ENCODE data around the gene PTGES3L. TPM values are rescaled to one million over a fixed set of nuclear protein-coding genes. Genes with fewer than 3 reads are reported as not detected.

The PTGES3L gene
- total and polyA plus RNA-seq, 2 of the 13 experiments (the other 11 are each of a cell fraction or from before 2014, with no cell fraction given): 1.2 to 2.9 TPM

- no peak for TF ChIP-seq ZSCAN12 (CRISPR knock-in tag; IDR thresholded peaks at IDR 0.05)
- TF ChIP-seq REL (CRISPR knock-in tag; conservative IDR thresholded peaks at IDR 0.05): no peak
- peak; percentile 65 for TF ChIP-seq HMG20A (CRISPR knock-in tag; IDR thresholded peaks at IDR 0.05; ENCODE audit: borderline replicate concordance)
- TF ChIP-seq ZNF724P (CRISPR knock-in tag; IDR thresholded peaks at IDR 0.05; ENCODE audit: borderline replicate concordance): no peak
- TF ChIP-seq AHDC1 (CRISPR knock-in tag; IDR thresholded peaks at IDR 0.05; ENCODE audit: borderline replicate concordance): peak; percentile 74; the same call in 1 of the 2 replicates
- no peak for TF ChIP-seq RORA (CRISPR knock-in tag; IDR thresholded peaks at IDR 0.05)
- TF ChIP-seq ZNF3 (CRISPR knock-in tag; IDR thresholded peaks at IDR 0.05): no peak
- peak; percentile 55 for TF ChIP-seq ZNF883 (CRISPR knock-in tag; IDR thresholded peaks at IDR 0.05; ENCODE audit: not compliant biosample characterization)
- no peak for TF ChIP-seq ZNF451 (CRISPR knock-in tag; IDR thresholded peaks at IDR 0.05)
- TF ChIP-seq ZNF30 (CRISPR knock-in tag; IDR thresholded peaks at IDR 0.05): no peak
- TF ChIP-seq MAZ (IDR thresholded peaks at IDR 0.05; ENCODE audit: borderline replicate concordance, low read depth, low read length): no peak
- no peak for TF ChIP-seq MAZ (CRISPR knock-in tag; IDR thresholded peaks at IDR 0.05; ENCODE audit: low read depth)
- TF ChIP-seq SP140L (CRISPR knock-in tag; IDR thresholded peaks at IDR 0.05; ENCODE audit: borderline replicate concordance): no peak
- TF ChIP-seq ZNF576 (CRISPR knock-in tag; IDR thresholded peaks at IDR 0.05): no peak
- TF ChIP-seq DR1 (CRISPR knock-in tag; IDR thresholded peaks at IDR 0.05): no peak
- TF ChIP-seq MED13 (CRISPR knock-in tag; IDR thresholded peaks at IDR 0.05): no peak
- TF ChIP-seq SP1 (IDR thresholded peaks at IDR 0.05): no peak
- no peak for TF ChIP-seq SP1 (CRISPR knock-in tag; IDR thresholded peaks at IDR 0.05)
- peak; percentile 18; the same call in 1 of the 2 replicates for TF ChIP-seq NR2C2 (CRISPR knock-in tag; IDR thresholded peaks at IDR 0.05; ENCODE audit: borderline replicate concordance)
- no peak for TF ChIP-seq BRCA1 (CRISPR knock-in tag; IDR thresholded peaks at IDR 0.05)
- no peak for TF ChIP-seq ZNF432 (CRISPR knock-in tag; IDR thresholded peaks at IDR 0.05; ENCODE audit: borderline replicate concordance)
- TF ChIP-seq ZNF205 (CRISPR knock-in tag; IDR thresholded peaks at IDR 0.05): 0 out of 2 replicates have a peak, but pooled peaks have one; percentile 44
- no peak for TF ChIP-seq ARNT2 (CRISPR knock-in tag; IDR thresholded peaks at IDR 0.05; ENCODE audit: low read depth)
- no peak for TF ChIP-seq GPN1 (CRISPR knock-in tag; IDR thresholded peaks at IDR 0.05; ENCODE audit: borderline replicate concordance)
- TF ChIP-seq SMAD1 (CRISPR knock-in tag; IDR thresholded peaks at IDR 0.05; ENCODE audit: borderline replicate concordance, low read depth): no peak
- TF ChIP-seq FOXA3 (CRISPR knock-in tag; IDR thresholded peaks at IDR 0.05): peak; percentile 68
Observed at GRCh38 chr17:42920106-42920900, 59.6 kb downstream of the PTGES3L start (continued).

Measured in HepG2 (cell line).